A549 (cell line): Measurements from ENCODE around the gene ANXA8. TPM values are rescaled to one million over a fixed set of nuclear protein-coding genes. Genes with fewer than 3 reads are reported as not detected.

Experiments used
- ATAC-seq, 2 experiments: fragments of 200-7000 bp in 1 of 2; fragments of >200 bp in 1 of 2; cut with Nextera tagmentation in 1 of 2; cut with Tn5 transposase in 1 of 2; 3 replicates each; pipeline versions ENCODE4 v1.8.0 to v1.9.1; 2018 to 2020; ENCODE audit warnings: mild to moderate bottlenecking in 1 of 2, moderate library complexity in 1 of 2
- CTCF ChIA-PET: fragments of 300-600 bp; sonication (Branson Sonifier 250); formaldehyde crosslinking; extraction: SDS; loops from one replicate; lab custom pipeline; 2021; ENCODE audit warnings: antibody characterized with exemption, inconsistent platforms; lab: Yijun Ruan, JAX
- POLR2A ChIA-PET: fragments of 350-600 bp; formaldehyde crosslinking; extraction: SDS; loops from one replicate; lab custom pipeline; 2021; ENCODE audit warnings: antibody characterized with exemption, inconsistent platforms; lab: Yijun Ruan, JAX
- DNase-seq, 2 experiments: peaks; one replicate each; pipeline versions ENCODE4 v3.0.0 to v3.0.0-alpha.2; 2011 to 2016; ENCODE audit warnings: low read depth in 1 of 2, low spot score in 1 of 2
- FAIRE-seq: peaks from 2 replicates; lab custom pipeline; 2011; peaks lifted over from hg19 to GRCh38; lab: Jason Lieb, UNC
- H3K27ac ChIP-seq, 2 experiments: fragments of >200 bp; sonication (Bioruptor Twin); formaldehyde crosslinking; 3 replicates each; pipeline ENCODE4 v1.5.1; 2016 to 2017
- H3K4me1 ChIP-seq: fragments of >200 bp; sonication (Bioruptor Twin); formaldehyde crosslinking; 3 replicates; pipeline ENCODE4 v1.6.1; 2016
- H3K4me2 ChIP-seq: fragments of >200 bp; sonication (Bioruptor Twin); formaldehyde crosslinking; 3 replicates; pipeline ENCODE4 v1.6.1; 2016
- H3K4me3 ChIP-seq: fragments of >200 bp; sonication (Bioruptor Twin); formaldehyde crosslinking; 3 replicates; pipeline ENCODE4 v1.5.1; 2016
- H3K9me3 ChIP-seq: fragments of >200 bp; sonication (Bioruptor Twin); formaldehyde crosslinking; 3 replicates; pipeline ENCODE4 v1.6.1; 2016
- ATOH8 ChIP-seq: fragments of 250-450 bp; sonication (Bioruptor Pico); IDR thresholded peaks from 2 replicates; pipeline ENCODE4 v1.5.0; 2020; ENCODE audit warnings: low read depth, mild to moderate bottlenecking, moderate library complexity
- CBX2 ChIP-seq: fragments of 200-600 bp; sonication (generic); IDR thresholded peaks from 2 replicates; pipeline ENCODE4 v1.6.1; 2016; ENCODE audit warnings: low read depth, mild to moderate bottlenecking, borderline replicate concordance
- CBX8 ChIP-seq: fragments of 200-600 bp; sonication (generic); IDR thresholded peaks from 2 replicates; pipeline ENCODE4 v1.6.1; 2016
- CHD2 ChIP-seq: fragments of 150-350 bp; IDR thresholded peaks from 2 replicates; pipeline ENCODE4 v1.6.1; 2014; ENCODE audit warnings: low read length; ENCODE audit not compliant: partially characterized antibody
- E2F6 ChIP-seq: IDR thresholded peaks from 2 replicates; pipeline ENCODE4 v1.6.1; 2012; ENCODE audit warnings: low read depth, borderline replicate concordance
- EHF ChIP-seq: fragments of 250-450 bp; sonication (Bioruptor Pico); IDR thresholded peaks from 2 replicates; pipeline ENCODE4 v1.5.0; 2020; ENCODE audit warnings: mild to moderate bottlenecking
- EHMT2 ChIP-seq: fragments of 200-600 bp; sonication (generic); IDR thresholded peaks from 2 replicates; pipeline ENCODE4 v1.6.1; 2016; ENCODE audit warnings: antibody characterized with exemption, low read depth, mild to moderate bottlenecking, moderate library complexity
- EP300 ChIP-seq, 2 experiments: fragments of >200 bp; sonication (Bioruptor Twin); formaldehyde crosslinking; IDR thresholded peaks; 2 replicates in 1 of 2; 3 replicates in 1 of 2; pipeline ENCODE4 v1.6.1; 2016 to 2017
- ESRRA ChIP-seq: fragments of 150-350 bp; IDR thresholded peaks from 2 replicates; pipeline ENCODE4 v1.6.1; 2014; ENCODE audit warnings: mild to moderate bottlenecking, low read length, borderline replicate concordance
- FOSB ChIP-seq: fragments of 250-450 bp; sonication (Bioruptor Pico); IDR thresholded peaks from 2 replicates; pipeline ENCODE4 v1.5.0; 2020; ENCODE audit warnings: mild to moderate bottlenecking, moderate library complexity
- FOSL2 ChIP-seq, 2 experiments: fragments of 450-650 bp in 1 of 2; fragments of >200 bp in 1 of 2; sonication (Bioruptor Twin) in 1 of 2; formaldehyde crosslinking; IDR thresholded peaks; 2 replicates each; pipeline versions ENCODE4 v1.5.0 to v1.6.1; 2016 to 2020; ENCODE audit warnings: mild to moderate bottlenecking in 1 of 2, moderate library complexity in 1 of 2
- GATA3 ChIP-seq: IDR thresholded peaks from 2 replicates; pipeline ENCODE4 v1.6.1; 2012; ENCODE audit warnings: borderline replicate concordance
- HOXB5 ChIP-seq: fragments of 250-450 bp; sonication (Bioruptor Pico); IDR thresholded peaks from 2 replicates; pipeline ENCODE4 v1.5.0; 2020; ENCODE audit warnings: mild to moderate bottlenecking, moderate library complexity
- JUN ChIP-seq, 2 experiments: fragments of >200 bp; sonication (Bioruptor Twin); formaldehyde crosslinking; IDR thresholded peaks; 2 replicates in 1 of 2; 3 replicates in 1 of 2; pipeline ENCODE4 v1.6.1; 2016 to 2017
- NPAS2 ChIP-seq: fragments of 250-450 bp; sonication (Bioruptor Pico); IDR thresholded peaks from 2 replicates; pipeline ENCODE4 v1.8.0; 2022; ENCODE audit warnings: mild to moderate bottlenecking, moderate library complexity, borderline replicate concordance
- PBX3 ChIP-seq: IDR thresholded peaks from 2 replicates; pipeline ENCODE4 v1.6.1; 2012
- PHF8 ChIP-seq: fragments of 200-600 bp; sonication (generic); IDR thresholded peaks from 2 replicates; pipeline ENCODE4 v1.6.1; 2016; ENCODE audit warnings: low read depth, mild to moderate bottlenecking, antibody characterized with exemption, moderate library complexity, borderline replicate concordance
- POLR2A ChIP-seq: IDR thresholded peaks from 2 replicates; pipeline ENCODE4 v1.6.1; 2012; ENCODE audit warnings: mild to moderate bottlenecking, low read length
- RARB ChIP-seq: fragments of 250-450 bp; sonication (Bioruptor Pico); IDR thresholded peaks from 2 replicates; pipeline ENCODE4 v1.8.0; 2021; ENCODE audit warnings: mild to moderate bottlenecking, moderate library complexity
- RCOR1 ChIP-seq: fragments of 150-350 bp; IDR thresholded peaks from 2 replicates; pipeline ENCODE4 v1.6.1; 2014; ENCODE audit warnings: antibody characterized with exemption, low read length, low read depth
- RFX5 ChIP-seq: fragments of 450-650 bp; IDR thresholded peaks from 2 replicates; pipeline ENCODE4 v1.7.1; 2014; ENCODE audit warnings: antibody characterized with exemption, mild to moderate bottlenecking, moderate library complexity
- SMC3 ChIP-seq: fragments of >200 bp; sonication (Bioruptor Twin); formaldehyde crosslinking; IDR thresholded peaks from 3 replicates; pipeline ENCODE4 v1.6.1; 2018; ENCODE audit warnings: inconsistent platforms
- TFCP2L1 ChIP-seq: fragments of 250-450 bp; sonication (Bioruptor Pico); IDR thresholded peaks from 2 replicates; pipeline ENCODE4 v1.5.0; 2021; ENCODE audit warnings: mild to moderate bottlenecking
- TP53 ChIP-seq: fragments of 250-450 bp; sonication (Bioruptor Pico); IDR thresholded peaks from 2 replicates; pipeline ENCODE4 v1.5.0; 2021; ENCODE audit warnings: mild to moderate bottlenecking, moderate library complexity
- ZC3H11A ChIP-seq: fragments of 450-650 bp; IDR thresholded peaks from 2 replicates; pipeline ENCODE4 v1.6.1; 2014; ENCODE audit warnings: antibody characterized with exemption, mild to moderate bottlenecking
- WGBS: methylation state at CpG from one replicate; pipeline ENCODE4 v1.1.6; 2017; ENCODE audit errors: missing lambda C conversion rate; 5-methylcytosine and 5-hydroxymethylcytosine counted together
- polyA plus RNA-seq, 4 experiments: library from polyadenylated mRNA; depleted of rRNA in 3 of 4; stranded (reverse); fragments of >200 nt; fragmentation: RNase III in 1 of 4; extraction: RNeasy Plus Mini Kit Qiagen cat#74134 plus additional on column Dnase treatment in 1 of 4; gene quantifications; 2 replicates in 3 of 4; 3 replicates in 1 of 4; pipeline ENCODE4 v1.2.3, GENCODE V29; 2011 to 2017

The ANXA8 gene
- polyA plus RNA-seq, 2 of the 4 experiments (the other 2 are of a cell fraction), result 8.1 to 38.8 TPM

GRCh38 chr10:47452495-47453140 is 31.3 kb downstream of the ANXA8 start:
- H3K27ac ChIP-seq, result peak overlapping the region in 1 of 2 experiments; percentile 2; a peak in 1 of 6 replicates
- FAIRE-seq (no peak), DNase-seq (no peak), ATAC-seq (0 out of 6 replicates have a peak, but pooled peaks of 1 of the 2 experiments have one; percentile 12)
- no peak overlapping the region for H3K4me3 ChIP-seq
- ChIA-PET POLR2A (no interaction called here), CTCF (interaction anchor here (1.1 to 1.7 kb wide), 2 partner anchors 11 to 111 kb away, joined by 3 to 4 read pairs; no protein-coding TSS in a partner anchor)
- no peaks in the 10 kb centered on the region; the same call in 2 of the 3 replicates for H3K4me1 ChIP-seq
- no peaks in the 10 kb centered on the region for H3K9me3 ChIP-seq
- no peak for TF ChIP-seq ESRRA
- TF ChIP-seq CHD2, result no peak
- TF ChIP-seq EHMT2, result no peak
- TF ChIP-seq E2F6, result no peak
- no peak for TF ChIP-seq RARB (CRISPR knock-in tag)
- TF ChIP-seq TP53 (CRISPR knock-in tag), result no peak
- TF ChIP-seq SMC3, result no peak
- TF ChIP-seq NPAS2 (CRISPR knock-in tag), result no peak
- TF ChIP-seq CBX2, result no peak
- TF ChIP-seq ZC3H11A, result no peak
- TF ChIP-seq TFCP2L1 (CRISPR knock-in tag), result no peak
- no peak for TF ChIP-seq FOSB (CRISPR knock-in tag)
- 85% methylated on average over 10 of the region's 11 CpGs for WGBS
- no peak overlapping the region for H3K4me2 ChIP-seq

GRCh38 chr10:47451998-47452494 is 31.9 kb downstream of the ANXA8 start:
- Histone ChIP-seq H3K4me2 (no peak overlapping the region), H3K4me1 (no peaks in the 10 kb centered on the region), H3K27ac (peak overlapping the region in 1 of 2 experiments; percentile 5; a peak in 1 of 6 replicates), H3K4me3 (no peak overlapping the region), H3K9me3 (no peaks in the 10 kb centered on the region)
- FAIRE-seq, result no peak
- ChIA-PET CTCF (interaction anchor here (0.7 to 1.7 kb wide), 2 partner anchors 84 to 111 kb away, joined by 3 to 4 read pairs; no protein-coding TSS in a partner anchor), POLR2A (no interaction called here)
- DNase-seq, result no peak
- TF ChIP-seq RFX5 (no peak), GATA3 (no peak), PHF8 (no peak), EP300 (IDR thresholded peaks at IDR 0.05) (no peak), FOSB (CRISPR knock-in tag) (no peak), ATOH8 (no peak), EHMT2 (no peak), RCOR1 (no peak), SMC3 (no peak), RARB (CRISPR knock-in tag) (no peak), FOSL2 (IDR thresholded peaks at IDR 0.05) (no peak), FOSL2 (CRISPR knock-in tag; IDR thresholded peaks at IDR 0.05) (no peak), JUN (IDR thresholded peaks at IDR 0.05) (no peak), EHF (no peak), CBX8 (no peak), PBX3 (no peak), NPAS2 (CRISPR knock-in tag) (no peak), CHD2 (no peak), HOXB5 (CRISPR knock-in tag) (no peak), POLR2A (no peak)
- ATAC-seq, result no peak
- WGBS, result 94% methylated on average over 5 of the region's 7 CpGs
